Heart right ventricle (tissue), 16 donors: ENCODE data around the gene NRGN. TPM values are rescaled to one million over a fixed set of nuclear protein-coding genes. Genes with fewer than 3 reads are reported as not detected.

Experiments
- ATAC-seq, 8 donors: fragments of 200-7000 bp; cut with Tn5 transposase; one replicate each; pipeline ENCODE4 v1.9.1; 2020; ENCODE audit warnings: mild to moderate bottlenecking in 8 of 8, moderate library complexity in 8 of 8, moderate number of reproducible peaks in 1 of 8
- DNase-seq, 2 donors: peaks; one replicate each; pipeline ENCODE4 v3.0.0-alpha.2; 2020
- H3K27ac ChIP-seq, 10 donors: fragments of 200-600 bp; sonication (generic) in 2 of 10; one replicate each; pipeline versions ENCODE4 v1.5.0 to v1.8.0; 2020 to 2022; ENCODE audit warnings: mild to moderate bottlenecking in 3 of 10
- H3K27me3 ChIP-seq, 7 donors: fragments of 200-600 bp; one replicate each; pipeline ENCODE4 v1.8.0; 2021 to 2022; ENCODE audit warnings: mild to moderate bottlenecking in 2 of 7
- H3K36me3 ChIP-seq, 9 donors: fragments of 200-600 bp; sonication (generic) in 1 of 9; one replicate each; pipeline versions ENCODE4 v1.5.0 to v1.8.0; 2020 to 2022; ENCODE audit warnings: mild to moderate bottlenecking in 2 of 9
- H3K4me1 ChIP-seq, 9 donors: fragments of 200-600 bp; sonication (generic) in 1 of 9; one replicate each; pipeline versions ENCODE4 v1.5.0 to v1.8.0; 2020 to 2022; ENCODE audit warnings: mild to moderate bottlenecking in 4 of 9
- H3K4me3 ChIP-seq, 10 donors: fragments of 200-600 bp; sonication (generic) in 2 of 10; one replicate each; pipeline versions ENCODE4 v1.5.0 to v1.8.0; 2020 to 2022; ENCODE audit warnings: mild to moderate bottlenecking in 7 of 10, moderate library complexity in 2 of 10
- H3K9me3 ChIP-seq, 11 donors: fragments of 200-600 bp in 10 of 11; sonication (generic) in 2 of 11; one replicate each; pipeline versions ENCODE4 v1.5.0 to v1.8.0; 2013 to 2022; ENCODE audit warnings: mild to moderate bottlenecking in 2 of 11, control low read depth in 1 of 11, moderate library complexity in 1 of 11
- WGBS, 2 donors: extraction: QIAGEN DNeasy Blood & Tissue Kit; methylation state at CpG; one replicate each; pipeline ENCODE4 v1.1.7; 2013; ENCODE audit warnings: inconsistent platforms in 1 of 2; 5-methylcytosine and 5-hydroxymethylcytosine counted together
- intact Hi-C, 10 donors: fragments of 100-400 bp; cut with DNase I; formaldehyde crosslinking; loops; one replicate each; pipeline versions ENCODE4 v1.11.1 to v1.14.2; 2022
- polyA plus RNA-seq, 2 donors: library from polyadenylated mRNA; stranded (reverse); fragments of 200-250 nt; gene quantifications; one replicate each; pipeline ENCODE4 v1.2.3, GENCODE V29; 2013
- total RNA-seq, 10 donors: library from RNA; stranded (reverse); fragmentation: NEBNext Ultra II Directional in 3 of 10; extraction: Animal tissue kit (Norgen Biotek cat#: 25700) in 3 of 10; gene quantifications; one replicate each; pipeline versions ENCODE4 v1.2.1 to v1.2.4, GENCODE V29; 2021 to 2023
- TF ChIP-seq, protein P1 (sequence below), 9 donors: fragments of 200-600 bp; sonication (generic) in 2 of 9; IDR thresholded peaks; one replicate each; pipeline versions ENCODE4 v1.5.0 to v1.8.0; 2021 to 2022; ENCODE audit warnings: antibody characterized with exemption in 9 of 9, mild to moderate bottlenecking in 5 of 9, moderate library complexity in 1 of 9
- donor health status: Arrhythmogenic right ventricular cardiomyopathy.
- donor health status: ischemic (EF 13 %, LVEDD 7.1; RV severe dilation, severe dysfunction).
- donor health status: healthy with polysubstance abuse.
- donor health status: DM: no; HTN: yes; CAD: no.
- donor health status: DM: no; HTN: no; CAD: no.
- donor health status: ischemic (EF 25% LVEDD 6.9; RV normal size, moderate dysfunction).
- donor health status: ischemic (EF 25% LVEDD 5.7; RV mildly dilated, moderate dysfunction).
- donor health status: healthy.
- donor health status: DM: yes; HTN: yes; CAD: no.
- donor health status: Ischemic cardiomyopathy.
- donor health status: ischemic (EF 35%, LVEDD 5.7; RV mildly dilated, moderate dysfunction).
- donor health status: nonischemic (EF 11% LVEDD 7.7; RV severe dilation, severe dysfunction).
- donor health status: DM: yes; HTN: yes; CAD: no.
- donor health status: PGD.
- donor health status: ischemic (EF 29% LVEDD 5.4; RV normal size, mild dysfunction).
- donor health status: nonischemic (EF 23%, LVEDD 6.1; RV moderate dilation, normal function).

NRGN gene
- total and polyA plus RNA-seq, 12 donors: 1.5 to 26.0 (median 5.2) TPM

GRCh38 chr11:124756753-124757227 is 17.0 kb downstream of the NRGN start:
- intact Hi-C loops: loop anchor here in 1 of 10 donors (5.0 kb wide), 1 partner anchor 81 kb away; no protein-coding TSS in a partner anchor

DNA sequence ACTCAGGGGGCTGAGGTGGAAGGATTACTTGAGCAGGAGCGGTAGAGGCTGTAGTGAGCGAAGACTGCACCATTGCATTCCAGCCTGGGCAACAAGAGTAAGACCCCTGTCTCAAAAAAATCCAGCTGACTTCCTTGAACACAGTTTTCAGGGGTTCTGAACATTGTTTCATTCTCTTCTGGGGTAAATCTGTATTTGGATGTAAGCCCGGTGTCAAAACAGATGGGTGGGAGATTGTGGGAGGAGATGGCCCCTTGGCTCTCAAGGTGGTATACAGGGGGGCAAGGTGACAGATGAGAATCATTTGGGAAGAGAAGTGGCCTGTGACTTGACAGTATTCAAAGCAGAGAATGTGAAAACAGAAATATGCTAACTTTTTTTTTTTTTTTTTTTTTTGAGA is 17.6 kb downstream of the NRGN start:
- H3K4me1 ChIP-seq: peaks cover 14 to 87% (median 73%) of the 10 kb centered on the region in 9 donors
- intact Hi-C loops: loop anchor here in 1 of 10 donors (5.0 kb wide), 1 partner anchor 80 kb away; no protein-coding TSS in a partner anchor
- TF ChIP-seq, protein P1, sequence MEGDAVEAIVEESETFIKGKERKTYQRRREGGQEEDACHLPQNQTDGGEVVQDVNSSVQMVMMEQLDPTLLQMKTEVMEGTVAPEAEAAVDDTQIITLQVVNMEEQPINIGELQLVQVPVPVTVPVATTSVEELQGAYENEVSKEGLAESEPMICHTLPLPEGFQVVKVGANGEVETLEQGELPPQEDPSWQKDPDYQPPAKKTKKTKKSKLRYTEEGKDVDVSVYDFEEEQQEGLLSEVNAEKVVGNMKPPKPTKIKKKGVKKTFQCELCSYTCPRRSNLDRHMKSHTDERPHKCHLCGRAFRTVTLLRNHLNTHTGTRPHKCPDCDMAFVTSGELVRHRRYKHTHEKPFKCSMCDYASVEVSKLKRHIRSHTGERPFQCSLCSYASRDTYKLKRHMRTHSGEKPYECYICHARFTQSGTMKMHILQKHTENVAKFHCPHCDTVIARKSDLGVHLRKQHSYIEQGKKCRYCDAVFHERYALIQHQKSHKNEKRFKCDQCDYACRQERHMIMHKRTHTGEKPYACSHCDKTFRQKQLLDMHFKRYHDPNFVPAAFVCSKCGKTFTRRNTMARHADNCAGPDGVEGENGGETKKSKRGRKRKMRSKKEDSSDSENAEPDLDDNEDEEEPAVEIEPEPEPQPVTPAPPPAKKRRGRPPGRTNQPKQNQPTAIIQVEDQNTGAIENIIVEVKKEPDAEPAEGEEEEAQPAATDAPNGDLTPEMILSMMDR (IDR thresholded peaks at IDR 0.05): no peak
- ATAC-seq (no peak), DNase-seq (no peak)
- H3K27ac ChIP-seq: peak overlapping the region in 2 of 10 donors; percentile 5 to 99
- H3K36me3 ChIP-seq: peaks cover 0 to 51% (median 12%) of the 10 kb centered on the region in 9 donors
- H3K4me3 ChIP-seq: peak overlapping the region in 2 of 10 donors; percentile 74 to 94
- H3K27me3 ChIP-seq: peaks cover 0 to 72% (median 53%) of the 10 kb centered on the region in 7 donors
- no peaks in the 10 kb centered on the region for H3K9me3 ChIP-seq
- WGBS, 2 donors: 49 to 56% methylated on average over 3 of the region's 3 CpGs

More at GRCh38 chr11:124756753-124757227, 17.0 kb downstream of the NRGN start:
- peaks cover 14 to 90% (median 78%) of the 10 kb centered on the region in 9 donors for H3K4me1 ChIP-seq
- DNase-seq (no peak), ATAC-seq (no peak)
- H3K36me3 ChIP-seq: peaks cover 0 to 56% (median 12%) of the 10 kb centered on the region in 9 donors
- peak overlapping the region in 1 of 10 donors; percentile 74 for H3K4me3 ChIP-seq
- H3K27ac ChIP-seq: peak overlapping the region in 4 of 10 donors; percentile 2 to 99 (median 14)
- no peaks in the 10 kb centered on the region for H3K9me3 ChIP-seq
- peaks cover 0 to 72% (median 56%) of the 10 kb centered on the region in 7 donors for H3K27me3 ChIP-seq
- 38 to 45% methylated on average over 6 of the region's 6 CpGs for WGBS, 2 donors
- TF ChIP-seq, protein P1 (IDR thresholded peaks at IDR 0.05): no peak

DNA sequence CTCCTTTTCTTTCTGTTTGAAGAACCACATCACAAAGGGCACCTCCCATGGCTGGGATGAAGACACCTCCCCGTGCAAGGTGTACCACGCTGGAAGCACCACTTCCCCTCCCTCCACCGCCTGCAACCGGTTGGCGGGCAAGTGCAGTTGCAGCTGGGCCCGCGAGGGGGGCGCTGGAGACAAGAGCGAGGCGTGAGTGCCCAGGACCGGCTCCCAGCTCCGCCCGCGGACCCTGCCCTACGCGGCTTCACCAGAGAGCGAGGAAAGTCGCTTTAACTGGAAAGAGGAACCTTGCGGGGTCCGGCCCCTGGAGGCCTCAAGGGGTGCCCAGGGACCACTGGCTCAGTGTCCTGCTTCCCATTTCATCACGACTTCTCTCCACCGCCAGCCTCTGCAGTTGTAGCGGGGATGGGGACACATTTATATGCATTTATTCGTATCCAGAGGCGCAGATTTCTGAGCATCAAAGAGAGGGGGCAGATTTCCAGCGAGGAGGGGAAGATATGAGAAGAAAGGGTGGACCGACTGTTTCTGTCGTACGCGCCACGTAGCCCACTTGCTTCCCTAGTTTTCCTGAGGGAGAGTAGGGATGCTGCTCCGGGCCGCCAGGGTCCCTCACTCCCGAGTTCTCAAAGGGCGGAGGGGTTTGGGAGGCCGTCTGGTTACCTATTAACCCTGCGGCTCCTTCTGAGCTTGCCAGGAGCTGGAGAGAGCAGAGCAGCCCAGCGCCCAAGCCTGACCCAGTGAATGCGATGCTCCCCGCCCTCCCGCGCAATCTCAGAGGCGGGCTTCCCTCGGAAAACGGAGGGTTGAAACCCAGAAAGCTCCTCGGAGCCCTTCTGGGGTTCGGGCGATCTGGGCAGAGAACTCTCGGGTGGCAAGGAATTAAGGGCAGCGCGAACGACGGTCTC is 18.9 kb downstream of the NRGN start:
- WGBS, 2 donors: 5% methylated on average over 53 of the region's 53 CpGs
- DNase-seq (peak; percentile 70 to 78), ATAC-seq (peak; percentile 28 to 58 (median 50))
- Histone ChIP-seq H3K4me3 (peak overlapping the region; percentile 31 to 94 (median 78)), H3K9me3 (no peaks in the 10 kb centered on the region), H3K27ac (peak overlapping the region; percentile 76 to 99 (median 95)), H3K27me3 (peaks cover 0 to 76% (median 57%) of the 10 kb centered on the region in 7 donors), H3K36me3 (peaks cover 0 to 38% (median 6%) of the 10 kb centered on the region in 9 donors), H3K4me1 (peaks cover 14 to 87% (median 72%) of the 10 kb centered on the region in 9 donors)
- intact Hi-C loops: loop anchor here in 1 of 10 donors (5.0 kb wide), 1 partner anchor 79 kb away; no protein-coding TSS in a partner anchor
- TF ChIP-seq, protein P1 (IDR thresholded peaks at IDR 0.05): peak; percentile 61 to 81 (median 73)
